Anterior cingulate cortex (tissue), 58 donors: ENCODE results near the gene OR10A6.

Experiments
- DNase-seq, 58 donors: peaks; one replicate each; lab custom pipeline; 2025; lab: John Stamatoyannopoulos, UW

The OR10A6 gene

GRCh38 chr11:7910286-7910788 is 20.7 kb downstream of the OR10A6 start:
- no peak for DNase-seq

DNA sequence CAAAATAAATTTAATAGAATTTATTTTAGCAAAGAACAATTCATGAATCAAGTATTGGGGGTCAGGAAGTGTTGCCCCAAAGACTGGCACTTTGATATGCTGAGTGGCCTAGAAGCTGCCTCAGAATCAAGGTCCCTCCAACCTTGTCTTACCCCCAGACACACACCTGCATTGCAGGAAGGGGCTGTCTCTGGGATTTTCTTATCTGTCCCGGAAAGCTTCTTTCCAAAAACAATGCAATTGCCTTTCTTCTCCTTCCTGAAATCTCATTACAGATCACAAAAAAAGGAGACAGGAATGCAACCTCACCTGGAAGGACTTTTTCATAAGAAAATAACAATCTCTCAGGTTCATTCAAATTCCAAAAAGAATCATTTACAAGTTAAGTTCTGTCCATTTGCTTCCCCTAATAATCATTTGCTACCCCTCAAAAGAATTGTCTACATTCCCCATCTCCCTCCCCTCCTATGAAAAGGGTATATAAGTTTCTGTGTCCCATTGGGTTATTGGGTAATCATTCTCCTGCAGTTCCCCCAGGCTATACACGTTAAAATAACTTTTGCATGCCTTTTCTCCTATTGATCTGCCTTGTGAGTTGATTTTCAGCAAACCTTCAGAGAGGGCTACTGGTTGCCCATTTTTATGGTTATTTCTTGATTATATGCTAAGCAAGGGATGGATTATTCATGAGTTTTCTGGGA is 21.3 kb downstream of the OR10A6 start:
- no peak for DNase-seq

DNA sequence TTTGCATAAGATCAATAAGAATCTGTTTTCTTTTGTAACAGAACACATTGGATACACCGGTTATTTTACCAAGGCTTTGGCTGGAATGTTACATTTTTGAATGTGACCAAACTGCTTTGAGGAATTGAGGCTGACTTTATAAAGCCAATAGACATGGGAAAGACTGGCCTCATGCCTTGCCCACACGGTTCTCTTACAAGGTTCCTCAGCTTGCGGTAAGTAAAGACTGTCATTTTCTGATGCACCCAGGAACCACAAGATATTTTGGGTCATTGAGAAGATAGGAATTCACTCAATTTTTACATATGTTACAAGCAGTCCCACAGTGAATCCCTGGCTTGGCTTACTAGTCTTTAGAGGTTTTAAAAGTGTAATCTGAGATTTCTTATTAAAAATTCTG is 23.9 kb downstream of the OR10A6 start:
- no peak for DNase-seq

- no peak for DNase-seq
These were observed 24.6 kb downstream of the OR10A6 start for GRCh38 chr11:7906481-7906880.

- DNase-seq, result no peak
These were observed 25.1 kb downstream of the OR10A6 start for GRCh38 chr11:7905961-7906429.

DNA sequence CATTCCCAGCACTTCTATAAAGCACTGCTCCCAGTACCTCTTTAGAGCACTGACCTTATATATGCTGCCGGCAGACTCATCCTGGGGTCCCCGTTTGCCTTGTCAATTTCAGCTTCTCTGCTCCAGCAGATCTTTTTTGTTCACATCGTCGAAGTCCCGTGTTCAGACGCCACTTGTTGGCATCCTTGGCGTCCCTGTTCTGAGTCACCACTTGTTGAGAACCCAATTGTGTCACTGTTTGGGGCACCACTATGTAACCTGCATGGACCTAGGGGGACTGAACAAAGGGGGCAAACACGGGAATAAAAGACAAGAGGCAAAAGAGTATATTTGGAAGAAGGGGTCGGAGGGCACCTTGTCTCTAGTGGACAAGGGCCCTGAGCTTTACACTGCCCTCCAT is 25.5 kb downstream of the OR10A6 start:
- DNase-seq, result no peak

GRCh38 chr11:7904917-7905316 is 26.2 kb downstream of the OR10A6 start:
- no peak for DNase-seq

DNA sequence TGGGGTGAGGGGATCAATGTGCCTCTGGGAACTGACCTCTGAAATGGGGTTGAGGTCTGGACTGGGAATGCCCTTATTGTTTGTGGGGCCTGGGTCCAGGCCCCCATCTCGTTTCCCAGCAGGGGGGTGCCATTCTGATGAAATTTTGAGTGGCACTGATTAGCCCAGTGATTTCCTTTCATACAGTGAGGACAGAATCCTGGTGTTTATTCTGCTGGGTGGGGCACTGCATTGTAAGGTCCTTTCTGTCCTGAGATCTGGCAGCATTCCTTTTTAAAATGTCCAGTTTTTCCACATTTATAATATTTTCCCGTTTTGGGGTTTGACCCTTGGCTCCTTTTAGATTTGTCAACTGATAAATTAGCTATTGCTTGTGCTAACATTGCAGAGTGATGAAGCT is 27.1 kb downstream of the OR10A6 start:
- no peak for DNase-seq

DNA sequence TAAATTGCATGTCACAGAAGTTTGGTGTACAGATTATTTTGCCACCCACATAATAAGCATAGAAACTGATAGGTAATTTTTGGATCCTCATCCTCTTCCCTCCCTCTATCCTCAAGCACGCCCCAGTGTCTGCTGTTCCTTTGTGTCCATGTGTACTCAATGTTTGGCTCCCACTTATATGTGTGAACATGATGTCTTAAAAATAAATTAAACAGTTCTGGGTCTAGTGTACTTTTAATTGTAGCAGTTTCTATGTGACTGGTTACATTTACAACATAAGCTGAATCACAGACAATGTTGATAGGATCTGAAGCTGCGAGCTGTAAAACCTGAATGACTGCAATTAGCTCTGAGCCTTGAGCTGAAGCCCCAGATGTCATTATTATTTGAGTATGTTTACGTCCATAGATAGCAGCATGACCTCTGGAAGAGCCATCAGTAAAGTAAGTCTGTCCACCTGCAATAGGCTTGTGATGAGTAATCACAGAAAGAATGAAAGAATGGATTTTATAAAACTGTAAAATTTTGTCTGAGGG is 29.7 kb downstream of the OR10A6 start:
- DNase-seq, result no peak

DNA sequence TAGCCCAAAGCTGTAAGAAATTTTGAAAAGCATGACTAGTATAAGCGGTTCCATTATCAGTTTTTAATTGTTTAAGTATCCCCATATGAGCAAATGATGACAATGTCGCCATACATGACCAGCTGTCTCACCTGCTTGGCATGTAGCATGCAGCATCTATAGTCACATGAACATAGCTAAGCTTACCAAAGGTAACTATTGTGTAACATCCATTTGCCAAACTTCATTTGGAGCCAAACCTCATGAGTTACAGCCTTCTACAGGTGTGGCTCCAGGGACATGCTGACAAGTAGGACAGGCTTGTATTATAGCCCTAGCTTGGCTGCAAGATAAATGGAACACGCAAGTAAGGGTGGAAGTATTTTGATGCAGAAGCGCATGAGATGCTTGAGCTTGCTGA is 30.4 kb downstream of the OR10A6 start:
- DNase-seq, result no peak

DNA sequence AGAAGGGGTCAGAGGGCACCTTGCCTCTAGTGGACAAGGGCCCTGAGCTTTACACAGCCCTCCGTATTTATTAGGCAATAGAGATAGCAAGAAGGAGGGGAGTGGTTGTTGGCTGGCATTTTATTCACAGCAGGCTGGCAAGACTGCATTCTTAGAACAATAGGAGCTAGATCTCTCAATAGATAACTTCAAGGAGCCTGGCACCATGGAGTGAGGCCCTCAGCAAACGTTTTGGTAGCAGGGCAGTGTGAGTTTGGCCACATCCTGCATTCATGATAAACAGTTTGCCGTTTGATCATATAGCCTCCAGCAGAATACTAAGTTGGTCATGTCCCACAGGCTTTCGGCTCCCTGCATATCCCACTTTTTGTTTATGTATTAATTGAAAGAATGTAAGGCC is 31.6 kb downstream of the OR10A6 start:
- DNase-seq, result no peak

DNA sequence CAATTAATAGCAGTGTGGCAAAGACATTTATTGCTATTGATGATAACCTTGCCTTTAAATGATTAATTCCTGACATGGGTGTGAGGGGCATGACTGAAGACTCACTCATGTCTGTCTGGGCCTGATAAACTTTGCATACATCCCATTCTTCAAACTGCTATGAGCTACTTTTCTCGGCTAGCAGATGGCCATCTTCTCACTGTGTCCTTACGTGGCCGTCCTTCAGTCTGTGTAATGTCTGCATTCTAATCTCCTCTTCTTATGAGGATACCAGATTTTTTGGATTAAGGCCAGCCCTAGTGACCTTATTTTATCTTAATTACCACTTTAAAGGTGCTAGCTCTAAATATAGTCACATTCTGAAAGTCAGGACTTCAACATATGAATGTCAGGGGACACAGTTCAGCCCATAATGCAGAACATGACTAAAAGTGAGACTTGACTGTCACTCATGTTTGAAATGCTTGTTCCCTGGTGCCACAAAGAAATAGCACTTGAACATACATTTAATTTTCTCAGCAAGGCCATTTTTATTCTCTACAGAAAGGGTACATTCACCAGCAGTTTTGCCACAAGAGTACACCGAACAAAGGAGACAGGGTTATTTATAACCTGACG is 32.3 kb downstream of the OR10A6 start:
- no peak for DNase-seq

- no peak for DNase-seq
These were observed 34.9 kb downstream of the OR10A6 start for GRCh38 chr11:7896009-7896785.

- no peak for DNase-seq
These were observed 36.8 kb downstream of the OR10A6 start for GRCh38 chr11:7894251-7894650.

- no peak for DNase-seq
These were observed 37.3 kb downstream of the OR10A6 start for GRCh38 chr11:7893796-7894195.

GRCh38 chr11:7892840-7893254 is 38.2 kb downstream of the OR10A6 start:
- DNase-seq, result peak in 4 of 58 donors; percentile 0 to 50 (median 20)

DNA sequence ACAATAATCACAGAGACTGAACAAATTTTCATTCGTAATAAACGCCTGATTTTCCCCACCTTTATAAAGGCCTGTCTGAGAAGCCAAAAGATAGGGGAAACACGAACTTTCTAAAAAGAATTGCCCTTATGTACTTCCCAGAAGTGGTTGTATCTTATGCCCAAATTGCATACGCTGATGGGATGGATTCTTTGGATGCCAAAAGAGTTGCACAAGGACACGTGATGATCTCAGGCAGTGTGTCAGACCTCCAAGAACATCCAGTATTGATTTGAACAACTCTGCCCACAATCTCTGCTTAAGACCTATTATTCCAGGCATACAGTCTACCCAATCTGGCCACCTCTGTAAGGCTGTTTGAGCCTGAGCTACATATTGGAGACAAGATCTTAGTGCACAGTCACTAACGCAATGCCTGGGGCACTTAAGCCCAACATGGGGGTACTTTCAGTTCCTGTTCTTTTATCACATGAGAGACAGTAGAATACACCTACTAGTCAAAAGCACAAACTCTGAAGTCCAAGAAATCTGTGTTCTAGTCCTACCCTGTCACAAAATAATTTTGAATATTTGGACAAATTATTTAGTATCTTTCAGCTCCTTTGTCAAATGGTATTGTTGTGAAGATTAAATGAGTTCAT is 38.9 kb downstream of the OR10A6 start:
- DNase-seq, result no peak

DNA sequence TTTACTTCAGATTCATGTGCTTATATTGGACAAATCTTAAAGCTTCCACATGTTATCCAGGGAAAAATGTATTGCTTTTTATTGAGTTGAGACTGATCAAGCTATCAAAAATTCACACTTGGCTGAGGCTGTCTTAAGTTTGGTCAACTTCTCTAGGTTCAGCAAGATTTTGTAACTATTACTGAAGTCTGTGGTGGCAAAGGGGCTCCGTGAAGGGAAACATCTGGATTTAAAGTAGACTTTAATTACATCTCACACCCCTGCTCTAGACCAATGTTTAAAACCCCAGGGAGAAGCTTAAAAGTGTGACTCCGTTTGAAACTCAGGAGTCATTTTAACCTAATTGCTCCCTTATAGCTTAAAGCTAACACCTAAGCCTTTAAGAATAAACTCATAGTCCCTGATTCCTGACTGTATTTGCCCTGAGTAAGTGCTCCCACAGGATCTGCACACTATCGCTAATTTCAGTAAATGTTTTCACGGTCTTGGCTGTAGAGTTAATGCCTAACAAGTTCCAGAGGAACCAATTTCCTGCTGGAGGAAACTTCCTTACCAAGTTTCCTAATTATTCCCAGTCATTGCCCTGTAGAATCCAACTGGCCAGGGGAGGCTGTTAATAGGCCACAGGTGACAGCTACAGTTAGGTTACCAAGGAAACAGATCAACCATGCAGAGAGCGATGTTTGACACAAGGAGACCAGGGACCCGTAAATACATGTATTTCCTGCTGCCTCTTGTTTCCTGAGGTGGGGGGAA is 40.5 kb downstream of the OR10A6 start:
- no peak for DNase-seq

DNA sequence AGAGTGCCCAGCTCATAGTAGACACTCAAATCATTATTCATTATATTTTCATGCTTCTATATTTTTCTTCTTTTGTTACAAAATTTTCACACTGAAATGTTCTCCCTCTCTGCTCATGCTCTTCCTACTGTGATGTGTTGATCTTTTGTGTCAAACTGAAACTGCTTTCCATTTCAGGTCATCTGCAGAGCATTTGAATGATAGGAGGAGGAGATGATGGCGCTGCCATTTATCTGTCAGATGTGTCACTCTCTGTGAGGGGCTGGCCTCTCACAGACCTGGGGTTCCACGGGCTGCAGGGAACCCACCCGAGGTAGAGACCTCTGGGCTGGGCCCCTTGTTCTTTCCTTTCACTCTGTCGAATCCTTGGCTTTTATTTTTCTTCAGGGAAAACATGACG is 41.1 kb downstream of the OR10A6 start:
- DNase-seq, result no peak

GRCh38 chr11:7882860-7883259 is 48.2 kb downstream of the OR10A6 start:
- DNase-seq, result no peak
